Amygdala (tissue), 56 donors: Measurements from ENCODE around the gene TOP3A.

Experiments used
- DNase-seq, 56 donors: peaks; one replicate each; lab custom pipeline; 2025; lab: John Stamatoyannopoulos, UW

TOP3A gene

DNA sequence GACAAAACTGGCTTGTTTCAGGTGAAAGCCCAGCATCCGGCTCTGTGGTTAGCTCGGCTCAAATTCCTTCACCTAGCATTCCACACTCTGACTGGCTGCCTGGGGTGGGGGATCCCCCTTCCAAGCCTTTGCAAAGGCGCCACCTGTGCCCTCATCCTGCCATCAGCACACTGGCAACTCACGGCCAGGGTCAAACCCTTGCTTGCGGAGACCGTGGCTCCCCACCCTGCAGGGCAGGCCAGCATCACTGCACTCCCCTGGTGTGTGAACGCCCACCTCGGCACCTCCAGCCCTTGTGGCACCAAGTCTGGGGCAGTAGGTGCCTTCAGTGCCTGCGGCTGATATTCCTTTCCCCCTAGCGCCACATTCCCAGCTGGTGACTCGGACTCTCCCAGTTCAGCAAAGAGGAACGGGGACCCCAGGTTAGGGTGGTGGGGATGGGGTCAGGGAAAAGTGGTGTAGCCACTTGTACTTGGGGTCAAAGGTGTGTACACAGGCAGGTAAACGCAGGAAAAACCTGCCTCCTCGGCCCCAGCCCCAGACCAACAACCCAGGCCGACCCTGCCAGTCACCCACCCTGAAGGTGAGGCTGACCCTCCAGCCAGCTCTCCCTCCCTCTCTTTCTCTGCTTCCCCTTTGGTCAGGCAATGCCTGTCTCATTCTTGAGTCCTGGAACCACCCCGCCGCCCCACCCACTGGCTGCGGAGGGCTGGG is 57.4 kb downstream of the TOP3A start:
- DNase-seq = peak in 2 of 56 donors; percentile 45 to 49

DNA sequence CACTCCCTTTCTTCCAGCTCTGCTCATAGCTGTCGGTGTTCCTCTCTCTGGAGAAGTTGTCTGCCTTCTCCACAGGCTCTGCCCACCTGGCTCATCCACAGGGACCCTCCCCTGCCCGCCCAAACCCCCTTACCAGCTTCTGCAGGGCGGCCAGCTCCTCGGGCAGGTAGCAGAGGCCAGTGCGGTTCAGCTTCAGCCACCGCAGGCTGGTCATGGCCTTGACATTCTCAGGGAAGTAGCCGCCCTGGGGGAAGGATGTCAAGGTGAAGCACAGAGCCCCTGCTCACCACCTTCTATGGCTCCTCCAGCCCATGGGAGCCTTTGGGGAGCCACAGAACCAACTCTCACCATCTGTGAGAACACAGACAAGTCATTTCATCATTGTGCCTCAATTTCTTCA is 58.0 kb downstream of the TOP3A start:
- DNase-seq = no peak

DNA sequence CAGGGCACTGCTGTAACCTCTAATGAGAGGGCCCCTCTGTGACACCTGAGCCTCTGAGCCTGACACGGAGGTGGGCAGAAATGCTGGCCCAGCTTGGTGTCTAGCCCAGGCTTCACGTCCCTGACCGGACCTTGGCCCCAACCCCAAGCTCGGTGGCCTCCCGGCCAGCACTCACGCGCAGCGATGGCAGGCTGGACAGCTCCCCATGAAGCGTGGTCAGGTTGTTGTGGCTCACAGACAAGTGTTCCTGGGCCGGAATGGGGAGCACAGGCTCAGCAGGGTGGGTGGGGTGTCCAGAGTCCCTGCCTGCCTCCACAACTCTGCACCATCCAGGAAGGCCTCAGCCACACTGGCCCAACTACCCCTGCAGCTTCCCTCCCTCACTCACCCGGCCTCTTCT is 58.4 kb downstream of the TOP3A start:
- DNase-seq = no peak

DNA sequence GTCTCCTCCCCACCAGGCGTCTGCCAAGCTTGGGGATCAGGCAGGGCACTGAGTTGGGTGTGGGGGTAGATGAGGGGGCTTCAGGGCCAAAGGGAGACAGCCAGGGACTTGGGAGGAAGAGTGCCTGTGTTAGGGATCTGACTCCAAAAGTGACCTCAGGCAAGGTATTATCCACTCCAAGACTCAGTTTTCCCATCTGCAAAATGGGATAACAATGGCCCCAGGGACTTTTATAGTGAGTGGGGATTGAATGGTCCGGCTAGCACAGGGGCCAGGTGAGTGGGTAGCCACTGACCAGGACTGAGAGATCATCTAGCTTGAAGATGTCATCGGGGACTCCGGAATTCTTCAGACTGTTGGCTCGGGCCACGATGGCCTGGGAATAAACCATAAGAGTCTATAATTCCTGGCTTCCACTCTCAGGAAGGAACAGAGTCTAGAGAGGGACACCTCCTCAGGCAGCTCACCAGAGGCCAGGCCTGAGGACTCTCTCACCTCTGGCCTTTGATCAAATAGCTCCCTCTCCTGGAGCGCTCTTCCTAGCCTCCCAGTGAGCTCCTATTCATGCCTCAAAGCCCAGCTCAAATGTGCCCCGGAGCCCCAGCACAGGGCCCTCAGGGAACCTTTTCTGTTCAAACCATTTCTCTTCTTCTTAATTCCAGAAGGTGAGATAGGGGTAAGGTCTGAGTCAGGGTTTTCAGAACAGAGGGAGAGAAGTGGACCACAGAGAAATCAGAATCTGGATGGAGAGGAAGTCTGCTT is 59.7 kb downstream of the TOP3A start:
- no peak for DNase-seq

DNA sequence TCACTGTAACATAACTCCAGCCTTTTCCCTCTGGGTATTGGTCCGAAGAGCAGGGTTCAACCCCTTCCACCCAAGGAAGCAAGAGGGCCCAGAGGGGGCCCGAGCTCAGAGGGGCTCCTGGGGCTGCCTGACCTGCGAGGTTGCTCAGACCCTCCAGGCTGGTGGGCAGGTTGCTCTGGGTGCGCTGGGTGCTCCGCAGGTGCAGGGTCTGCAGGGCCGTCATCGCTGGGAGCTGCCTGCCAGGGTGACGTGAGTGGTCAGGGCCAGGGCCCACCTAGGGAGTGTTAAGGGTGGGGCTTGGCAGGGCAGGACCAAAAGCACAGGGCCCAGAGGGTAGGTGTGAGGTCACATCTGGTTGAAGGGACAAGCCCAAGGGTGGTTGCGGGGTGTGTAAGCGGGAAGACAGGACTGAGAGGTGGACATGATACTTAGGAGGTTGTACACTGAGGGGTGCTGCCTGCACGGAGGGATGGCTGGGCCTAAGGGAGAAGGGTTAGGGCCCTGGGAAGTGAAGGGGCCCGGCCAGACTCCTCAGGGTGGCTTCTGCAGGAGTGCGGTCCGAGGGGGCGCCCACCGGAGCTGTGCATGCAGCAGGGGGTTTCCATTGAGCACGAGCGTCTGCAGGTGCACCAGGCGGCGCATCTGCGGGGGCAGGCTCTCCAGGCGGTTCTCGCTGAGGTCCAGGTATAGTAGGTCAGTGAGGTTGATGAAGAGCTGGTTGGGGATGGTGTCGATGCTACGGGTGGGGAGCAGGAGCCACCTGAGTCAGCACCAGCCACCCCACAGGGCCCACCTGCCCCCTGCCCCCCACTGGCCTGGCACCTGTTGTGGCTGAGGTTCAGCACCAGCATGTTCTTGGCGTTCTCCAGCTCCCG is 60.6 kb downstream of the TOP3A start:
- no peak for DNase-seq

DNA sequence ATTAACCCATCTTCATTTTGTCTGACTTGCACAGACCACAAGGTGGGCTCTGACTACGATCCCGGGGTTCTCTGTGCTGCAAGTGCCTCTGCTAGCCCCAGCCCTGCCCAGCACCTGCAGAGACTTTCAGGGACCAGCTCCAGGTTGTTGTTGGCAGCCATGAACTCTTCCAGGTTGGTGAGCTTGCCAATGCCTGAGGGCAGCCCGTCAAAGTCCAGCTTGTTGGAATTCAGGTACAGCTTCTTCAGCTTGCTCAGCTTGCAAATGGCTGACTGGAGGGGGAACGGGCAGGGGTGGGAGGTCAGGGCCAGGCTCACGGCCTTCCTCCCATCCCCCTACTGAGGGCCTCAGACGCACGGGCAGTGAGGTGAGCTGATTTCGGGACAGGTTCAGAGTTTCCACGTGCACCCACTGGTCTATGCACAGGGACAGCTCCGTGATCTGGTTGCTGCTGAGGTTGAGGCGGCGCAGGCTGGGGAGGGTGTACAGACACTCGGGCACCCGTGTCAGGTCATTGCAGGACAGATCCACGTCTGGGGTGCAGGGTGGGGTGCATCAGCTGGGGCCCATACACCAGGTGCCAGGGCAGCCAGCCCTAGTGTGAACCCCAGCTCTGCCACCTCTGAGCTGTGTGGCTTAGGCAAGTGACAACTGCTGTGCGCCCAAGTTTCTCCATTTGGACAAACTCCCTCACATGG is 61.5 kb downstream of the TOP3A start:
- no peak for DNase-seq

DNA sequence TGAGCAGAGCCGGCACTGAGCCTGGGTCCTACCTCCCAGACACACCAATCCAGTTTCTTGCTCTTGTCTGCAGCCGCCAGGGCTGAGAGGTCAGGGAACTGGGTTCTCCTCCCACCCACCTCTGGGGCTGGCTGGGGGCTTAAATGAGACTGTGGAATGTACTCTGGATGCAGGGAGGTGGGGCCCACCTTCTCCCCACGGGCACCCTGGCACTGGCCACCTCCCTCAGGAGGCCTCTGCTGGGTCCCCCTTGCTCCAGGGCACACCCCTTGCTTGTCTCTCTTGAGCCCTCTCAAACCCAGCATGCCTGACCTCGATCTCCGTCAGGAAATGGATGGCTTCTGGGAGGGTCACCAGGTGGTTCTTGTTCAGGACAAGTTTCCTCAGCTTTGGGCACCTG is 62.6 kb downstream of the TOP3A start:
- DNase-seq = no peak

DNA sequence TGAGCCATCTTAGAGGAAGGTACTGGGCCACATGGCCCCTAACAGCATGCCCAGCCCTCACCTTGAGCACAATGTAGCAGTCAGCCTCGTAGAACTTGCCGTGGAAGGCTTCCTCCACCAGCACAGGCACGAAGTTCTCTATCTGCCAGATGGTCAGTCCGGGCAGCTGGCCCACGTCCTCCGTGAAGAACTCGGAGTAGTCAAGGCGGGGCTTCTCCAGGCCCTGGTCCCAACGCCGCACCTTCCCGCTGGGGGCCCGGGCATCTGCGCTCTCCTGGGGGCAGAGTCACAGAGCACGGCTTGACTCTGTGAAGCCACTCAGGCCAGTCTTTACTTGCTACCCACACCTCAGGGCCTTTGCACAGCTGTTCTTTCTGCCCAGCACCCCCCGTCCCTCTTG is 63.6 kb downstream of the TOP3A start:
- DNase-seq = no peak

DNA sequence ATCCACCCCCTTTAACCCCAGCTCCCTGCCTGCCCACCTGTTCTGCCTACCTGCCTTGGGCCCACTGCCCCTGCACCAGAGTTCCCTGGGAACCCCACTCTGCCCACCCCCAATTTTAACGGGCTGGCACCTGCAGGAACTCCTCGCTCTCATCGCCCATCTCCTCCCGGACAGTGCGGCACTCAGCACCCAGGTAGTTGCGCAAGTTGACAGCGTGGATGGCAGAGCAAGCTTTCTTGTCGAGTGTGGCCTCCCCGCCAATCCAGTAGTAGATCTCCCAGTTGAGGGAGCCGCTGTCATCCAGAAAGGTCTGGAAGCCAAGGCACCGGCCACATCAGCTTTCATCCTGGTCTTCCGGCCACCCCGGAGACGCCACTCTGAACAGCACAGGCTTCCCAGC is 64.1 kb downstream of the TOP3A start:
- no peak for DNase-seq

DNA sequence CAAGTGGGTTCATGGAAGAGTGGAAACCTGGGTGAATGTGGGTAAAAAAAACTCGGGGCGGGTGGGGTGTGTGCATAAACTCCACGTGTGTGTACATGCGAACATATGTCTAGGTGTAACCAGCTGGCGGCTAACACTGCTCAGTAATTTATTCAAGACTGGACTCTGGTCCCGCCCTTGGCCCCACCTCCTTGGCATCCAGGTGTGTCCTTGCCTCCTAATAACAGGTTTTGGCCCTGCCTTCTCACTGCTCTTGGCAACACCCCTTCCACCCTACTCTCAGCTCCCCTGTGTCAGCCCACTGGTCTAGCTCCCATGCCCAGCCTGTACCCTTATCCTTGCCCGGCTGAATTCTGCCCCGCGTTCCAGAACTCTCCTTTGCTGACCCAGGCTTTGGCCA is 64.5 kb downstream of the TOP3A start:
- DNase-seq = no peak

DNA sequence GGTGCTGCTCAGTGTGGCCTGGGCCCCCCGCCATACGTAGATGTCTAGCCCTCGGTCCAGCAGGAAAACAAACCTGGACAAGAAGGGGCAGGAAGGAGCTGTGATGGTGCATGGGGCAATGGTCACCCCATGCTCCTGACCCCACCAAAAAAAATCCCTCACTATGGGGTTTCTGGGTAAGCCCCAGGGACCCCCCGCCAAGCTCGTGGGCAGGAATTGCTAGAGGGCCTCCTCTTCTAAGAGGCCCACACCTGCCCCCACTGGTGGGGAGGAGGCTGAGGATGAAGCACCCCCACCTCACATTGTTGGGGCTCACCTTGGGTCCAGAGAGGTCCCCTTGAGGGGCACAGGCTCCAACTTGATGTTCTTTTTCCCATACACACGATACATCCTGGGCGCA is 66.0 kb downstream of the TOP3A start:
- DNase-seq = no peak

DNA sequence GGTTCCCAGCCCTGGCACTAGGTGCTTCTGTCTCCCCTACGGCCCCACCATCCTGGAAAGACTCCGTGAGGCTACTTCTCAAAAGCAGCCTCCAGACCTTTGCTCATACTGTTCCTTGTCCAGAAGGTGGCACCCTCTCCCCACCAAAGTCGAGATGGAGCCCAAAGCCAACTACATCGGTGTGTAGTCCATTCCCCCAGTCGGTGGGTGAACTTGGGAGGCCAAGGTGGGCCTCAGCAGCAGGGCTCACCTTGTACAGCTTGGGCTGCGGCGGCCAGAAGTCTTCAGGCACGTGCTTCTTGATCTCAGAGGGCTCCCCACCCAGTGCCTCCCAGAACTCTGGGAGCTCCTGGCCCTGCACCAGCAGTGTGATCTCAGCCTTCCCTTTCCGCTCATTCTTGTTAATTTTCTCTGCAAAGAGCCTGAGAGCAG is 66.5 kb downstream of the TOP3A start:
- DNase-seq = peak in 40 of 56 donors; percentile 21 to 74 (median 46)

DNA sequence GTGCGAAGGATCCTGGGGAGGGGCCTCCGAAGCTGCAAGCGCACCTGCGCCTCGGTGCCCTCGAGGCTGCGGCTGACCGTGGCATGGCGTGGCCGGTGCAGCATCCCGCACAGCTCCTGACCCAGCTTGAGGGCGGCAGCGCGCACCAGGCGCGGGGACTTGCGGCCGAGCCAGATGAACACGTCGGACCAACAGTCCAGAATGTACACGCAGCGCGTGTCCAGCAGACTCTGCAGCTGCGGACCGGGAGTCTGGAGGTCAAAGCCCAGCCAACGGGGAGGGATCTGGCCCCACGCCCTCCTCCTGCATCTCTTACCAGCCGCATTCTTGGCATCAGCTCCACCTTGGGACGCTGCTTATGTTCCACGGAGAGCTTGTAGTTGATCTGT is 67.2 kb downstream of the TOP3A start:
- peak in 25 of 56 donors; percentile 11 to 72 (median 49) for DNase-seq

DNA sequence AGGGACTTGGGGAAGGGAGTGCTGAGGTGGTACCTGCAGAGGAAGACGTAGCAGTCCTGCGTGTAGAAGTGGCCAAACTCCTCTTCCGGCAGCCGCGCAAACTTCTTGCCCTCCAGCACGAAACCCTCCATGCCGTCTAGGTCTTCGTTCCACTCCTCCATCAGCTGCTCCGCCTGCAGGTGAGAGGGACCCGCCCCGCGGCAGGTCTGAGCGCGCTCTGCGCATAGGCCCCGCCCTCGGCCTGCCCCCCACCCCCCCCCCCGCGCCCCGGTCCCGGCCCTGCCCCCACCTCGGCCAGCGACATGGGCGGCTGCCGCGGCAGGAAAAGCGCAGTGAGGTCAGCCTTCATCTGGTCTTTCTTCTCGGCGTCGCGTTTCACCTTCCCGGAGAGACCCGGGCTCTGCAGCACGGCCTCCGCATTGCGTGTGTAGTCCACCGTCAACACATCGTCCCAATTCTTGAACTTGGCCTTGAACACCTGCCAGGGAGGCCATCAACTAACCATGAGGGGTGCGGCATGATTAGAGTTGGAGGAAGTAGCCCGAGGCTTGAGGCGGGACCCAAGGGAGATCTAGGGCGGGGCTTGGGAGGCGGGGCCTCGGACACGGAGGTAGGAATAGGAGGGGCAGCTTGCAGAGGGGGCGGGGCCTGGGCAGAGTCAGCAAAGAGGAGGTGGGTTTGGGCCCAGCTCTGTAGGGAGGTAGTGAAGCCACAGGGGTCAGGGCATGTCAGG is 67.7 kb downstream of the TOP3A start:
- peak in 2 of 56 donors; percentile 48 to 57 for DNase-seq

DNA sequence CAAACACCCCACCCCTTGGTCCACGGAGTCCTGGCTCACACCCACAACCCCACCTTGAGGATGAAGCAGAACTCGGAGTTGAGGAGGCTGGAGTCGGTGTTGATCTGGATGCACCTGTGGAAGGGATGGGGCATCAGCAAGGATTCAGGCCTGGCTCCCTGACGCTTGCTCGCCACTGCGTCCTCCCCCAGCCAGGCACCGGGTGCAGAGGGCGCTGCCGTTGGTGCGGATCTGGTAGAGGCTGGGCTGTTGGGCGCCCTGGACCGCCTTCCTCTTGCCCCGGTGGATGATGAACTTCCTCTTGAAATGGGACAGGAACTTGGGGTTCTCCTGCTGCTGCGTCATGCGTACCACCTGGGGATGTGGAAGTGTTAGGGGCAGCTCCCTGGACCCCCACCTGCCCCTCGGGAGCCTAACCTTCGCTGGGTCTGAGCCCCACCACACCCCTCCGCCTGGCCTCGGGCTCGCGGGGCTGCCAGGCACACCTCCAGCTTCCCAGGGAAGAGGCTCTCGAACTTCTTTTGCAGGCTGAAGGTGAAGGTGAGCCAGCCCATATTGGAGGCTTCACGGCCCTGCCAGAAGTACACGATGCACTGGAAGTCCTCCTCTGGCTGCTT is 68.6 kb downstream of the TOP3A start:
- no peak for DNase-seq

DNA sequence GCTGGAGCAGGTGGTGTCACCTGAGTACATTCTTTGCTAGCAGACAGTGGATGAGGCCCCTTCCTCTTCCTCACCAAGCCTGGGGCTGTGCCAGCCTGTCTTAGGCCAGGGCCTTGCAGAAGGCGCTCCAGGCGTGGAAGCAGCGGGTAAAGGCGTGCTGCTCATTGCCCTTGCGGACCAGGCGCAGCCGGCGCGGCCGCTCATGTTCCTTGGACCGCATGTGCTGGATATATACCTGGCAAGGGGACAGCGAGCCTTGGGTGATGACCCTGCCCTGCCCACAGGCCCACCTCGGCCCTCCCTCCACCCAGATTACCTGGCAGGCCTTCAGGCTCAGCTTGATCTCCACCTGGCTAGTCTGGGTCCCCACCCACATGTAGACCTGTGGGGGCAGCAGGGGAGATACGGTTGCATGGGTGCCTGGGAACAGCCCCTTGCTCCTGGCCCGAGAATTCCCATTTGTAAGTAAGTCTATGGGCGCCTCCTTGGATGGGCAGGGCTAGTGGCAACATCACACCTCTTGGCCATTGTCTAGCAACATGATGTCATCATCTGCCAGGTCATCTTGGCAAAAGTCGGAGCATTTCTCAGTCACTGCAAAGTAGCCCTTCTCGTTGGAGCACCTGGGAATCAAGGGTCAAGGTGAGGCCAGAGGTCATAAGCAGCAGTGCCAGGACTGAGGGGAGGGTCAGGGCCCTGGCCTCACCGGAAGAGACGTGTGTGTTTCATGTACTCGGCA is 69.6 kb downstream of the TOP3A start:
- no peak for DNase-seq

DNA sequence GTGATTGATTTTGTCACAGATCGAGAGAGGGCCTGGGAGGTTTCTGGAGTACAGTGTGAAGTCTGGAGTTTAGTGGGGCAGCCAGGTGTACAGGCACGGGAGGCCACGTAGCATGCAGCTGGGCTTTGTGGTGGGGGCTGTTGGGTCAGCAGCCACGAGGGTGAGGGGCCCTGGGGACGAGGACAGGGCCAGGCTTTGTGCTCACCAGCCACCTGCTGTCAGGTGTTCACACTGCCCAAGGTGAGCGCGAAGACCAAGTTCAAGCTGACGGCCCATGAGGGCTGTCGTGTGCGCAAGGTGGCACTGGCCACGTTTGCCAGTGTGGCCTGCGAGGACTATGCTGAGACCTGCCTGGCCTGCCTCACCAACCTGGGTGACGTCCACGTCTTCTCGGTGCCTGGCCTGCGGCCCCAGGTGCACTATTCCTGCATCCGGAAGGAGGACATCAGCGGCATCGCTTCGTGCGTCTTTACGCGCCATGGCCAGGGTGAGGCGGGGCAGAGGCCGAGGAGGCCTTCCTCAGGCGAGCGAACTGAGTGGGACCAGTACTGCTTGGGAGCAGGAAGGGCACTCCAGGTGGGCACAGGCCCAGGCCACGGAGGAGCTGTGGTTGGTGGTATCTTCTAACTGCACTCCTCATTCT is 73.4 kb downstream of the TOP3A start:
- no peak for DNase-seq

DNA sequence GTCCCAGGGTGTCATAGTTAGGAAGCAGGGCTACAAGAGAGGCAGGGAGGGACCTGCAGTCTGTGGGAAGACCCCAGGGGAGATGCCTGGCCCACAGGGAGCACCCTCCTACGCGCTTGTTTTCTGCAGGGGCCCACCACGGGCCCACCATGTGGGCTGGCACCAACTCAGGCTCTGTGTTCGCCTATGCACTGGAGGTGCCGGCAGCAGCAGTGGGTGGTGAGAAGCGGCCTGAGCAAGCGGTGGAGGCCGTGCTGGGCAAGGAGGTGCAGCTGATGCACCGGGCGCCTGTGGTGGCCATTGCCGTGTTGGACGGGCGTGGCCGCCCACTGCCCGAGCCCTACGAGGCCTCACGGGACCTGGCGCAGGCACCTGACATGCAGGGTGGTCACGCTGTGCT is 74.3 kb downstream of the TOP3A start:
- DNase-seq = no peak
